Activated CD8-positive, alpha-beta T cell treated with anti-CD3 and anti-CD28 coated beads for 36 hours (primary cell): Measurements from ENCODE around the gene JPH2. TPM values are rescaled to one million over a fixed set of nuclear protein-coding genes. Genes with fewer than 3 reads are reported as not detected.
"Not testable (repeated sequence)": the region's sequence is repeated elsewhere in the genome, so short reads cannot be mapped to it uniquely, and the experiment has no call there.

Experiments used
- ATAC-seq: fragments of 200-7000 bp; cut with Tn5 transposase; one replicate; pipeline ENCODE4 v1.10.0; 2021; ENCODE audit warnings: mild to moderate bottlenecking, moderate library complexity
- CTCF ChIA-PET: fragments of 350-600 bp; sonication (Branson Sonifier 250); formaldehyde crosslinking; loops from one replicate; lab custom pipeline; 2021; ENCODE audit warnings: antibody characterized with exemption; lab: Charles Lee
- POLR2A ChIA-PET: fragments of 350-600 bp; sonication (Branson Sonifier 250); formaldehyde crosslinking; loops from one replicate; lab custom pipeline; 2021; ENCODE audit warnings: antibody characterized with exemption; lab: Charles Lee
- DNase-seq: peaks from one replicate; pipeline ENCODE4 v3.0.0-alpha.2; 2020
- H3K27ac Mint-ChIP-seq: one replicate; pipeline ENCODE4 v1.8.0; 2021; ENCODE audit warnings: mild to moderate bottlenecking, mixed read lengths
- H3K27me3 Mint-ChIP-seq: one replicate; pipeline ENCODE4 v1.8.0; 2021; ENCODE audit warnings: mixed read lengths
- H3K36me3 Mint-ChIP-seq: one replicate; pipeline ENCODE4 v1.8.0; 2021; ENCODE audit warnings: low read depth, mixed read lengths
- H3K4me1 Mint-ChIP-seq: one replicate; pipeline ENCODE4 v1.8.0; 2021; ENCODE audit warnings: low read depth, mixed read lengths
- H3K4me3 Mint-ChIP-seq: one replicate; pipeline ENCODE4 v1.8.0; 2021; ENCODE audit warnings: mild to moderate bottlenecking, moderate library complexity, mixed read lengths
- H3K9me3 Mint-ChIP-seq: one replicate; pipeline ENCODE4 v1.8.0; 2021; ENCODE audit warnings: mixed read lengths
- CTCF ChIP-seq: fragments of 200-600 bp; IDR thresholded peaks from one replicate; pipeline ENCODE4 v1.8.0; 2022; ENCODE audit warnings: antibody characterized with exemption, mild to moderate bottlenecking
- intact Hi-C: fragments of 100-400 bp; cut with micrococcal nuclease; formaldehyde crosslinking; loops from one replicate; pipeline ENCODE4 v1.10.0; 2022
- total RNA-seq, 2 experiments: library from RNA; stranded (reverse); gene quantifications; one replicate each; pipeline ENCODE4 v1.2.3, GENCODE V29; 2021

Gene JPH2
- total RNA-seq, result under 1 TPM; 0.47 to 0.54 TPM

GRCh38 chr20:44187054-44187771 is at the start of gene JPH2:
TSS of gene JPH2 (minus strand) at chr20:44187188. CDS start at chr20:44186705, 483 bp downstream.
- TF ChIP-seq CTCF, result no peak
- ChIA-PET POLR2A (no interaction called here), CTCF (interaction anchor here (0.8 to 9.4 kb wide), 4 partner anchors 10 to 198 kb away, joined by 3 to 215 read pairs (median 4); no protein-coding TSS in a partner anchor)
- Mint-ChIP-seq H3K27ac (no peak within 1 kb of the TSS), H3K4me3 (peak within 1 kb of the TSS; percentile 30), H3K27me3 (peaks cover 50% of the 10 kb centered on the region), H3K4me1 (peaks cover 11% of the 10 kb centered on the region), H3K9me3 (no peaks in the 10 kb centered on the region), H3K36me3 (no peaks in the 10 kb centered on the region)
- intact Hi-C loops, result no loop called here
- ATAC-seq, result no peak
- DNase-seq, result no peak

- intact Hi-C loops, result no loop called here
- DNase-seq (no peak), ATAC-seq (no peak)
- no peaks in the 10 kb centered on the region for H3K4me1 Mint-ChIP-seq
- no peak overlapping the region for H3K4me3 Mint-ChIP-seq
- H3K27ac Mint-ChIP-seq, result no peak overlapping the region
- CTCF ChIA-PET, result interaction anchor here (1.7 kb wide), 1 partner anchor 21 kb away, joined by 7 read pairs; no protein-coding TSS in a partner anchor
- H3K27me3 Mint-ChIP-seq, result no peaks in the 10 kb centered on the region
- no peak for TF ChIP-seq CTCF
- POLR2A ChIA-PET, result no interaction called here
- H3K36me3 Mint-ChIP-seq, result no peaks in the 10 kb centered on the region
- no peaks in the 10 kb centered on the region for H3K9me3 Mint-ChIP-seq
Measured at GRCh38 chr20:44235702-44236101, 48.7 kb upstream of the JPH2 start.

- POLR2A ChIA-PET, result no interaction called here
Measured at GRCh38 chr20:44234566-44235317, 47.8 kb upstream of the JPH2 start.

GRCh38 chr20:44233436-44234016 is 46.5 kb upstream of the JPH2 start:
- no peak for TF ChIP-seq CTCF
- POLR2A ChIA-PET, result no interaction called here
- Mint-ChIP-seq H3K4me3 (no peak overlapping the region), H3K36me3 (no peaks in the 10 kb centered on the region), H3K4me1 (no peaks in the 10 kb centered on the region), H3K27me3 (no peaks in the 10 kb centered on the region), H3K27ac (no peak overlapping the region), H3K9me3 (no peaks in the 10 kb centered on the region)
- intact Hi-C loops, result no loop called here
- no peak for ATAC-seq
- no peak for DNase-seq
- CTCF ChIA-PET, result interaction anchor here (1.1 to 1.9 kb wide), 4 partner anchors 15 to 78 kb away, joined by 3 to 8 read pairs (median 6); partner anchors contain the start of gene FITM2

More at GRCh38 chr20:44234566-44235317, 47.8 kb upstream of the JPH2 start:
- Mint-ChIP-seq H3K36me3 (no peaks in the 10 kb centered on the region), H3K27ac (peak overlapping the region; percentile 12), H3K9me3 (no peaks in the 10 kb centered on the region), H3K27me3 (no peaks in the 10 kb centered on the region), H3K4me1 (no peaks in the 10 kb centered on the region), H3K4me3 (no peak overlapping the region)
- CTCF ChIA-PET, result interaction anchor here (1.6 to 1.9 kb wide), 3 partner anchors 16 to 20 kb away, joined by 5 to 7 read pairs (median 6); no protein-coding TSS in a partner anchor
- TF ChIP-seq CTCF, result no peak
- intact Hi-C loops, result no loop called here
- DNase-seq (no peak), ATAC-seq (no peak)

GRCh38 chr20:44232469-44232856 is 45.5 kb upstream of the JPH2 start:
- H3K27me3 Mint-ChIP-seq, H3K9me3 Mint-ChIP-seq, DNase-seq, H3K4me1 Mint-ChIP-seq, H3K4me3 Mint-ChIP-seq, POLR2A ChIA-PET, intact Hi-C loops, ATAC-seq, H3K36me3 Mint-ChIP-seq, H3K27ac Mint-ChIP-seq: not testable (repeated sequence)
- CTCF ChIA-PET, result interaction anchor here (1.6 to 3.4 kb wide), 2 partner anchors 14 to 79 kb away, joined by 8 to 22 read pairs; partner anchors contain the start of gene FITM2
